Epithelial cell of proximal tubule (primary cell): ENCODE data around the gene MBNL3. TPM values are rescaled to one million over a fixed set of nuclear protein-coding genes. Genes with fewer than 3 reads are reported as not detected.

ENCODE experiments used
- DNase-seq: peaks from one replicate; pipeline ENCODE4 v3.0.0-alpha.2; 2011; ENCODE audit warnings: low read depth
- H3K4me3 ChIP-seq: 2 replicates; pipeline ENCODE4 v1.5.1; 2011; ENCODE audit warnings: low read depth, mild to moderate bottlenecking, low read length
- total RNA-seq: library from RNA; depleted of rRNA; stranded (reverse); fragments of >200 nt; gene quantifications from 2 replicates; pipeline ENCODE4 v1.2.3, GENCODE V29; 2015
- TF ChIP-seq, protein P1 (sequence below): conservative IDR thresholded peaks from 2 replicates; pipeline ENCODE4 v1.5.1; 2012; ENCODE audit warnings: low read depth, mild to moderate bottlenecking, low read length

Gene MBNL3, protein sequence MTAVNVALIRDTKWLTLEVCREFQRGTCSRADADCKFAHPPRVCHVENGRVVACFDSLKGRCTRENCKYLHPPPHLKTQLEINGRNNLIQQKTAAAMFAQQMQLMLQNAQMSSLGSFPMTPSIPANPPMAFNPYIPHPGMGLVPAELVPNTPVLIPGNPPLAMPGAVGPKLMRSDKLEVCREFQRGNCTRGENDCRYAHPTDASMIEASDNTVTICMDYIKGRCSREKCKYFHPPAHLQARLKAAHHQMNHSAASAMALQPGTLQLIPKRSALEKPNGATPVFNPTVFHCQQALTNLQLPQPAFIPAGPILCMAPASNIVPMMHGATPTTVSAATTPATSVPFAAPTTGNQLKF
- total RNA-seq = 6.3 and 8.4 TPM in 2 replicates

DNA sequence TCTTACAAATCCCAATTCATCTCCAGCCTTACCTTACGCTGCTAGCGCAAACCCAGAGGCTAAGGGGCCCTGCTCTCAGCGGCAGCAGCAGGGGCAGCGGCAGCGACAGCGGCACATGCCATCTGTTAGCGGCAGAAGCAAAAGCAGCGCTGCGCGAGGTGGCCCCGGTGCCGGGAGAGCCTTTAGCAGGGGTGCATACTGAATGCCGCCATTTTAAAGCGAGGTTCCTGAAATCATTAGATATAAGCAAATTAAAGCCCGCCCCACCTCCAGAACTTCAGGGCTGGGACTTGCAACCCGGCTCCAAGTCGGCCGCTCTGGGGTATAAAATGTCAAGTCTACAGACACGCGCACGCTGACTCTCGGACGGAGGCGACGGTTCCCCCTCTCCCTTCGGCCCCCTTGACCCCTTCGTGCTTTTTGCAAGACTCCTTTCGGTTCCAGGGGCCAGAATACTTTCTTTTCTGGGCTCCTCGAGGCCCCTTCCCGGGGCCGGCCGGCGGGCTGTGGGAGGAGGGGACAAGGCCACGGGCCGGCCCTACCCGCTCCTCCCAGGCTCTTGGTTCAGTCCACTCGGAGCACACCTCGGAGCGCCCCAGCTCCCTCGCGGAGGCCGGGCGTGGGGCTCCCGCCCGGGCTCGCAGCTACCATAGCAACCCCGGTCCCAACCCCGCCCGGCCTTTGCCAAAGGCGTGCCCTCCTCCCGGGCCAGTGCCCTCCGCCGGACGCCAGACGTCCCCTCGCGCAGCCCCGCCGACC, at the start of gene MBNL3:
Gene MBNL3 (minus strand): TSS at position 220 of the 759 bp plus-strand sequence. CDS start 49,427 bp downstream, outside the sequence.
- H3K4me3 ChIP-seq = peak within 1 kb of the TSS; percentile 69
- DNase-seq = no peak
- TF ChIP-seq, protein P1, sequence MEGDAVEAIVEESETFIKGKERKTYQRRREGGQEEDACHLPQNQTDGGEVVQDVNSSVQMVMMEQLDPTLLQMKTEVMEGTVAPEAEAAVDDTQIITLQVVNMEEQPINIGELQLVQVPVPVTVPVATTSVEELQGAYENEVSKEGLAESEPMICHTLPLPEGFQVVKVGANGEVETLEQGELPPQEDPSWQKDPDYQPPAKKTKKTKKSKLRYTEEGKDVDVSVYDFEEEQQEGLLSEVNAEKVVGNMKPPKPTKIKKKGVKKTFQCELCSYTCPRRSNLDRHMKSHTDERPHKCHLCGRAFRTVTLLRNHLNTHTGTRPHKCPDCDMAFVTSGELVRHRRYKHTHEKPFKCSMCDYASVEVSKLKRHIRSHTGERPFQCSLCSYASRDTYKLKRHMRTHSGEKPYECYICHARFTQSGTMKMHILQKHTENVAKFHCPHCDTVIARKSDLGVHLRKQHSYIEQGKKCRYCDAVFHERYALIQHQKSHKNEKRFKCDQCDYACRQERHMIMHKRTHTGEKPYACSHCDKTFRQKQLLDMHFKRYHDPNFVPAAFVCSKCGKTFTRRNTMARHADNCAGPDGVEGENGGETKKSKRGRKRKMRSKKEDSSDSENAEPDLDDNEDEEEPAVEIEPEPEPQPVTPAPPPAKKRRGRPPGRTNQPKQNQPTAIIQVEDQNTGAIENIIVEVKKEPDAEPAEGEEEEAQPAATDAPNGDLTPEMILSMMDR = no peak

DNA sequence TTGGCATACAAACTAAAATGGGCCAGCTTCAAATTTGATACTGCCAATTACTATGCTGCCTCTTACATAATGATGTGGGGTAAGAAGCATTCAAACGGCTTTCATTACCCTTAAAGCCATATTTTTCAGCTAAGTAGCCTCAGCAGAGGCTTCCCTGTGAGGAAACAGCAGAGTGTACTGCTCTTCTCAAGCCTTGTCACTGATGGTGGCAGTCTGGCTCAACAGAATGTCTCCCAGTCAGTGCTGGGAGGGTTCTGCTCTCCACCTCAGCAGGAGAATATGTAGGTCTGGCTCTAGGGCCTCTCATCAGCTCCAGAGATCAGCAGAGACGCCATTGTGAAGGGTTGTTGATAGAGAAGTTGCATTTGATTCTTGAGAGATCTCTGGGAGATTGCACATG, 44.6 kb upstream of the MBNL3 start:
- TF ChIP-seq, protein P1 = no peak
- no peak overlapping the region for H3K4me3 ChIP-seq
- DNase-seq = no peak

DNA sequence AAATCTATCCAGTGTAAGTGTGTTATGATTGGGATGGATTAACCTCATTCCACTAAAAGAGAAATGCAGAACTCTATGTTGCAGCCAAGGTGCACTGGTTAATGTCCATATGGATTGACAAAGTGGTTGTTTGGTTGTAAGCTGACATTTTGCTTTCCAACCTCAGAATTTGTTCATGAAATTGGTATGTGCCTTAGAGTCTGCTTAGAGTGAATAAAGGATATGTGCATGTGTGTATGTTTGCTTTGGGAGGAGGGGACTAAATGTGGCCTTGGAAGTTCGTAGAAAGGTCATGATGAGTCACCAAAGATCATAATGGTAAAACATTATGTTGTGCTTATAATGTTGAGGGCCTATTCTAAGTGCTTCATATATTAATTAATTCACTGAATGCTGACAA, 44.1 kb upstream of the MBNL3 start:
- DNase-seq = no peak
- TF ChIP-seq, protein P1 = no peak
- no peak overlapping the region for H3K4me3 ChIP-seq

DNA sequence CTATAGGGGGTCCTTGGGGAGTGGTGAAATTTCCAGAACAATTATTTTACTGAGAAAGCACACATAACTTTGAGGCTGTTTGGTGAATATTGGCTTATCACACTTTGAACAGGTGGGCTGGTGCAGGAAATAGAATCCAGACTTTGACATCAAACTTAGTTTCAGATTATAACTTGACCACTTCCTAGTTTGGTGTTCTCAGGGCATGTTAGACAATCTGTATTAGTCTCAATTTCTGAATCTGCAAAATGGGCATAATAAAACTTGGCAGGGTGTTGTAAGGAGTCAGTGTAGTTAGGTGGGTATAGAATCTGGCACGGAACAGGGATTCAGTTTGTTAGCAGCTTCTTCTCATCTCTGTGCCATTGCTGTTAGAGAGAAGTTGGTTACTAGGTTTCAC, 43.3 kb upstream of the MBNL3 start:
- TF ChIP-seq, protein P1 = no peak
- H3K4me3 ChIP-seq = no peak overlapping the region

DNA sequence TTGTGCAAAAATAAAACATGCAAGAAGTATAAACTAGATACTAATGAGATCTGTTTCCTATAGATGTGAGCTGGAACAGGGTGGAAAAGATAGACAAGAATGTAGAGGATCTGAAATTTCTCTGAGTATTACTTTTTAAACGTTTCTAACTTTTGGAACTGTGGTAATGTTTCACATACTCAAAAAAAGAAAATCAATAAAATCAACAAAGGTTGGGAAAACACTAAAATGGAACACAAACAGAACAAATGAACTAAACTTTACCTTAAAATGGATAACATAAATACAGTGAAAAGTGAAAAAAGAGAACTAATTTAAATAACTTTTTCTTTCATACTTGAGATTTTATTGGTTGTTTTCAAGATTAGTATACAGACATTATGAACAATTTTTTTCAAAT, 32.0 kb upstream of the MBNL3 start:
- TF ChIP-seq, protein P1 = no peak
- H3K4me3 ChIP-seq = no peak overlapping the region
- no peak for DNase-seq

More for the DNA sequence above, 43.3 kb upstream of the MBNL3 start:
- DNase-seq = no peak

DNA sequence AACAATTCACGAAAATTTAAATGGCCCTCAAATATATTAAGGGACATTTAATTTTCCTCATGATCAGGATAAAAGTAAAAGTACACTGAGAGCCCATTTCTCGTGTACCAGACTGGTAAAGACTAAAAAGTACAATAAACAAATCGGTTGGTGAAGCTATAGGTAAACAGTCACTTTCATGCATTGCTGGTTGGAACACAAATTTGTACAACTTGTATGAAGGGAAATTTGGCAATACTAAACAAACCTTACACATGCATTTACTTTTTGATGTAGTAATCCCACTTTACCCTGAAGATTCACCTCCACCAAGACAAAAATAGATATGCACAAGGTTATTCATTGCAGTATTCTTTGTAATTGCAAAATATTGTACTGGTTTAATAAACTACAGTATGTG, 31.4 kb upstream of the MBNL3 start:
- no peak for DNase-seq
- TF ChIP-seq, protein P1 = no peak

More for the DNA sequence above, 31.4 kb upstream of the MBNL3 start:
- no peak overlapping the region for H3K4me3 ChIP-seq
